HG02588 (cell line): ENCODE data around the gene RAP1GDS1.
"Not testable (repeated sequence)": the region's sequence is repeated elsewhere in the genome, so short reads cannot be mapped to it uniquely, and the experiment has no call there.

Source experiments
- ATAC-seq: cut with Tn5 transposase; IDR thresholded peaks from one replicate; pipeline ENCODE4 v1.9.1; 2021; ENCODE audit warnings: mild to moderate bottlenecking, moderate library complexity; ENCODE audit not compliant: unreplicated experiment

RAP1GDS1 gene

DNA sequence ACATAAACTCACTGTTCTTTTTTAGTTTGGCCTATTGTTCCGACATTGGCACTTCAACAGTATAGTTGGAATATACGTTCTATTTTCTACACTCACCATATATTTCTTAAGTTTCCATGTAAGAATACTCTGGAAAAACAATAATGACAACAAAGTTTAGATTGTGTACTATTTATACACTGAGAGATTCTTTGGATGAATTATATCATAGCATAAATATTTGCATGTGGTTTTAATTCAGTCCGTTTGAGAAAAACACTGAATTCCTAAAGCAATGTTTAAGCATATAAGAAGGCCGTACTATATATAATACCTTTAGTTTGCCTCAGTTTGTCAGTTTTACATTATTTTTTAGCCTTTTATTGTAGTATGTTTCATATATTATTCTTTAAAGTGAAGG lies 82.4 kb downstream of the RAP1GDS1 start:
- no peak for ATAC-seq

- ATAC-seq, result no peak
These were observed 84.7 kb downstream of the RAP1GDS1 start for GRCh38 chr4:98345838-98346237.

- ATAC-seq, result no peak
These were observed 91.2 kb downstream of the RAP1GDS1 start for GRCh38 chr4:98352396-98352795.

GRCh38 chr4:98352940-98353339 lies 91.8 kb downstream of the RAP1GDS1 start:
- ATAC-seq, result no peak

DNA sequence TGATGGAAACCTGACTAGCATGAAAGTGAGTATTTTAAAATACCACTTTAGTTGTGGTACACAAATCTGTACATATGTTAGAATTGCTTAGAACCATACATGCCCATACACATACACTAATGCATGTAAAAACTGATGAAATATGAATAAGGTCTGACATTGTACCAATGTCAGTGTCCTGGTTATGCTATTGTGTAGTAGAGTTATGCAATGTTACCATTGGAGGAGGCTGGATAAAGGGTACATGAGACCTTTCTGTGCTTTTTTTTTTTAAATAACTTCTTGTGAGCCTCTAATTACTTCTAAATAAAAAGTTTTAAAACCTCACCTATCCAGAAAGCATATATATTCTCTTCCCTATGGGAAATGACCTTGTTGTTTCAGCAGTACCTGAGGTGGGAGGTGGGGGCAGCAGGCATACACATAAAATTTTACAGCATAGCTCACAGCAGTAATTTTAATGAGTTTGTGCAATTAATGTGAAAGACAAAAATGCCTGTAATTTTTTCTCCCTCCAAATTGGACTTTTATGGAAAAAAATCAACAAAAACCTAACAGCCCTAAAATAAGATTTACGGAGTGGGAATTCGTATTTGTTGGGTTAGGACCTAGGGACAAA lies 97.6 kb downstream of the RAP1GDS1 start:
- no peak for ATAC-seq

DNA sequence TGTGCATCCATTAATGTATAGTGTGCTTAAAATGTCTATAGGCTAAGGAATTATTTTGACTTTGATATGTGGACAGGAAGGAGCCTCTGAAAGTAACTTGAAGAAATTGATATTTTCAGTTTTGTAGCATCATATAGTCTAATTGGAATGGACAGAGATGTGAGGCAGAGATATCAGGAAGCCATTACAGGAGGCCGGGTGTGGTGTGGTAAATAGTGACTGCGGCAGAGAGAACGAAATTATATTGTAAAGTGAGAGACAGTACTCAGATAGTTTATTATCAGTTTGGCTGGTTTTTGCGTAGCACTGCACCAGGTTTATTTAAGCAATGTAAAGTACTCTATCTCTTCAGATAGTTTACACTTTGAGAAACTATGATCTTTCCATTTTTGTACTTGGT lies 98.5 kb downstream of the RAP1GDS1 start:
- no peak for ATAC-seq

DNA sequence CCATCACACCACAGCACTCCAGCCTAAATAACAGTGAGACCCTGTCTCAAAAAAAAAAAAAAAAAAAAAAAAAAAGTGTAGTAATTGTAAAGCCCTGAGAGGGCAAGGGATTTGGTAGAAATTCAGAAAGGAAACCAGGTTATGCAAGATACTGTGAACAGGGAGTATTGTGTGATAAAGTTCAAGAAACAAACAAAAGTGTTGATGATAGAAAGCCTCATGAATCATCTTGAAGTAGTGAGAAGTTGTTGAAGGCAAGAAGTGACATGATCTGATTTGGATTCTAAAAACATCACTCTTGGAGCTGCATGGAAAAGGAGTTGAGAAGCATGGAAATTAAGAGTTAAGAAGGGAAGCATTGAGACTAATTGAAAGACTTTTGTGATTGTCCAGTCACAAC lies 102.2 kb downstream of the RAP1GDS1 start:
- no peak for ATAC-seq

DNA sequence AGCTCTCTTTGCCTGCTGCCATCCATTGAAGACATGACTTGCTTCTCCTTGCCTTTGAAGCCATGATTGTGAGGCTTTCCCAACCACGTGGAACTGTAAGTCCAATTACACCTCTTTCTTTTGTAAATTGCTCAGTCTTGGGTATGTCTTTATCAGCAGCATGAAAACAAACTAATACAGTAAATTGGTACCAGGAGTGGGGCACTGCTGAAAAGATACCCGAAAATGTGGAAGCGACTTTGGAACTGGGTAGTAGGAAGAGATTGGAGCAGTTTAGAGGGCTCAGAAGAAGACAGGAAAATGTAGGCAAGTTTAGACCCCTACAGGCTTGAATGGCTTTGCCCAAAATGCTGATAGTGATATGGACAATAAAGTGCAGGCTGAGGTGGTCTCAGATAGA lies 105.1 kb downstream of the RAP1GDS1 start:
- ATAC-seq, result not testable (repeated sequence)

DNA sequence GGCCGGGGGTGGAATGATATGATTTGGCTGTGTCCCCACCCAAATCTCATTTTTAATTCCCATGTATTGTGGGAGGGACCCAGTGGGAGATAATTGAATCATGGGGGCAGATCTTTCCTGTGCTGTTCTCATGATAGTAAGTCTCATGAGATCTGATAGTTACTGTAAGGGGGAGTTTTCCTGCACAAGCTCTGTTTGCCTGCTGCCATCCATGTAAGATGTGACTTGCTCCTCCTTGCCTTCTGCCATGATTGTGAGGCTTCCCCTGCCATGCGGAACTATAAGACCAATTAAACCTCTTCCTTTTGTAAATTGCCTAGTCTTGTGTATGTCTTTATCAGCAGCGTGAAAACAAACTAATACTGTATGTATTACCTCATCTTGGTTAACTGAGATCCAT lies 106.8 kb downstream of the RAP1GDS1 start:
- ATAC-seq, result not testable (repeated sequence)

DNA sequence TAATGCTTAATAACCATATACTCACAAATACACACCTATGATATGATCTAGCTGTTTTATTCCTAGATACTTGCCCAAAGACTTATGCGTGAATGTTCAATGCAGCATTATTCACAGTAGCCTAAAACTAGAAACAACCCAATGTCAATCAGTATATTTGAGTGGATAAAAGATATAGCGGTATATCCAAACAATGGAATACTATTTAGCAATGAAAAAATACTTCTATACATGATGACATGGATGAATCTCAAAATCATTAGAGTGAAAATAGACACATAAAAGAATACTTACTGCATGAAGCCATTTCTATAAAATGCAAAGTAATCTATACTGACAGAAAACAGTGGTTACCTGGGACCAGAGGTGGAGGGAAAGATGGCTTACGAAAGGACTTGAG lies 108.1 kb downstream of the RAP1GDS1 start:
- no peak for ATAC-seq

DNA sequence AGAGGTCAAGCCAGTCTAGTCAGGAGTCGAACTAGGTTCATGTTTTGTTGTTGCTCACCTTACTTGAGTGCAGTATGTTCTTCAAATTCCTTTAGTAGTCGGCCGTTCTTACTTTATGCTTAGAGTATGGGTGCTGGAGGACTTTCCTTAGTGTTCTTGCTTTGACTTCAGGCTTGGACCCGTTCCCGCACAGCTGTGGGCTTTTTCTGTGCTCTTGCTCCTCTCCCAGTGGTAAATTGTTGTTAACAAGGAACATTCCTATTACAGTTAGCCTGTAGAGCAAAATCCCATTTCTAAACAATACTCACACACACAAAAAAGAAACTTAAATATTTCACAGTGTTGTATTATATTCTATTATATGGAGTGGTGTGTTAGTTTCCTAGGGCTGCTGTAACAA lies 113.5 kb downstream of the RAP1GDS1 start:
- ATAC-seq, result no peak

DNA sequence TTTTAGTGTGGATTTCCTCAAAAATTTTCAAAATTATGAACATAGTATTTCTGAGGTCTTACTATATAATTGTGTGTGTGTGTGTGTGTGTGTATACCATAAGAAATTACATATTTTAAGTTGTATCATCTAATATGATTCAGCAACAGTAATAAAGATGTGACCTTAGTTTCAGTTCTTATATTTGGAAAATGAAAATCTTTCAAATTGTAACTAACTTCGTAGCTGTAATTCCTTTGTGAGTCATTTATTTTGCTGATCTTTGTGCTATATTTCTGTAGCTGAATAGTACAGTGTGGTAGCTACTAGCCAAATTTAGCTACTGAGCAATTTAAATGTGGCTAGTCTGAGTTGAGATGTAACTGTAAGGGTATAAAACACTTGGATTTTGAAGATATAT lies 116.4 kb downstream of the RAP1GDS1 start:
- no peak for ATAC-seq

GRCh38 chr4:98381306-98381705 lies 120.1 kb downstream of the RAP1GDS1 start:
- no peak for ATAC-seq

GRCh38 chr4:98383431-98384106 lies 122.4 kb downstream of the RAP1GDS1 start:
- ATAC-seq, result no peak

DNA sequence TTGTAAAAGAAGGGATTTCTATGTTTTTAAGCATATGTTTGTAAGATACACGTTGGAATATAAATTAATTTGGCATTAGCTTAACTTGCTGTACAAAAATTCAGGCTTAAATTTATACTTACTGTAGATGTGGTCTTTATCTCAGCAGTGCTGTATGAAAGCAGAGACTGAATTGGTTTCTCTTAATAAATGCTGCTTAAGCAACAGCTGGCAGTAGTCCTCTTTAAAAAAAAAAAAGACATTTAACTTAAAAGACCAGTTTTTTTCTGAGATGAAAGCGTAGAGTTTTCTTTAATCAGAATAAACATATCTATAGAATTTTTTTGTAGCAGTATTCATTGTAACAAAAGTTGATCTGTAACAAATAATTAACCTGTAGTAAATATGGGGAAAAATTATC lies 124.6 kb downstream of the RAP1GDS1 start:
- ATAC-seq, result no peak

GRCh38 chr4:98387345-98388026 lies 126.3 kb downstream of the RAP1GDS1 start:
- ATAC-seq, result no peak

DNA sequence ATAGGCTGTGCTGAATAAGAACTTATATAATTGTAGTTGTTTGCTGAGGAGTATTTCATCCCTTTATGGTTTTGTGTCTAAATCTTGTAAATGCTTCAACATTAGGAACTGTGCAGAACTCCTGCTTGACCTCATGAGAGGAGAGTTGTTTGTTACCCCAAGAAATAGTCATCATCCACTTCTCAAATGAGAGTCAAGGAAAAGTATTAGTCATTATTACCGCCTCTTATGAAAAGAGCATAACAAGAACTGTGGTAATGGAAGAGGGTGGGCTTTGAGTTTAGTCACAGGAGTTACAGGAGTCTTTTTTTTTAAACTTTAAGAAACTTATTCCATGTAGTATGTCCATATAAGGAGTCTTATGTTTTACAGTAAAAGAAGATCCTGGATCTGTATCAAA lies 132.9 kb downstream of the RAP1GDS1 start:
- no peak for ATAC-seq

DNA sequence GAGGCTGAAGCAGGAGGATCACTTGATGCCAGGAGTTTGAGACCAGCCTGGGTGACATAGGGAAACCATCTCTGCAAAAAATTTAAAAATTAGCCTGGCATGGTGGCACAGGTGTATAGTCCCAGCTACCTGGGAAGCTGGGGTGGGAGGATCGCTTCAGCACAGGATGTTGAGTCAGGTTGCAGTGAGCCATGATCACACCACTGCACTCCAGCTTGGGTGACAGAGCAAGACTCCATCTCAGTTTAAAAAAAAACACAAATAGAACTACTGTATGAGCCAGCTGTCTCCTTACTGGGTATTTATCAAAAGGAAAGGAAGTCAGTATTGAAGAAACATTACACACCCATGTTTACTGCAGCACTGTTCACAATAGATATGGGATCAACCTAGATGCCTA lies 138.7 kb downstream of the RAP1GDS1 start:
- no peak for ATAC-seq

- ATAC-seq, result peak; percentile 87
These were observed 145.6 kb downstream of the RAP1GDS1 start for GRCh38 chr4:98406819-98407218.

DNA sequence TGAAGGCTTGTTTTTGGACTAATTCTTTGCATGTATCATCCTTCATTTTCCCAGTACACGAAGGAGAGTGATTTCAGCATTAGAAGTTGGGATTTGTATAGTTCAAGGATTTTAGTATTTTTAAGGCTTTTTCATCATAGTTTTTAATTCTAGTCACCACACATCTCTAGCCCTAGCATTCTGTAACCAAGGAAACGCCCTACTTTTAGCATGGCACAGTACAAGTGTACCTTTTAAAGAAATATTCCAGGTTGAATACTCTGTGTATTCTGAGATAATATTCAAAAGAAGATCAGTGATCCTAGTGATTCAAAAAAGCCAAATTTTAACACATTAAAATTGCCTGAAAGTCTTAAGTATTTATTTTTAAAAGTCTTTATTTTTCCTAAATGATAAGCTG lies 150.5 kb downstream of the RAP1GDS1 start:
- no peak for ATAC-seq

DNA sequence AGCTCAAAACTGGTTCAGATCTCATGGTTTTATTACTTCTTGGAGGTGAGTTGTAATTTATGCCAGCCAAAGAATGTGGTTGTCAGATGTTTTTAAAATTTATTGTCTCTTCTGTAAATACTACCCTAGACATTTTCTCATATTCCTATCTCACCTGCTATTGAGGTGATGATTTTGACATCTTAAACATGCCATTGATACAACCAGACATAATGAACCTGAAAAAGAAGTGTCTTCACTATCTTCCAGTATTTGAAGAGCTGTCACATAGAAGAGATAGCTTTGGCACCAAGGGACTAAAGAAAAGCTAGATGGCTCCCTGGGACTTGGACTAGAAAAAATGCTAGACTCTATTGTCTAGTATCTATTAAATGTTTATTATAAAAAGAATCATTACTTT lies 155.7 kb downstream of the RAP1GDS1 start:
- ATAC-seq, result no peak

GRCh38 chr4:98420151-98420550 lies 159.0 kb downstream of the RAP1GDS1 start:
- not testable (repeated sequence) for ATAC-seq
